T-helper 22 cell (primary cell): Measurements from ENCODE around the gene CCAR1.
"Not testable (repeated sequence)": the region's sequence is repeated elsewhere in the genome, so short reads cannot be mapped to it uniquely, and the experiment has no call there.

ENCODE experiments used
- DNase-seq: peaks from one replicate; pipeline ENCODE4 v3.0.0-alpha.2; 2020; ENCODE audit warnings: low read depth

The CCAR1 gene, protein sequence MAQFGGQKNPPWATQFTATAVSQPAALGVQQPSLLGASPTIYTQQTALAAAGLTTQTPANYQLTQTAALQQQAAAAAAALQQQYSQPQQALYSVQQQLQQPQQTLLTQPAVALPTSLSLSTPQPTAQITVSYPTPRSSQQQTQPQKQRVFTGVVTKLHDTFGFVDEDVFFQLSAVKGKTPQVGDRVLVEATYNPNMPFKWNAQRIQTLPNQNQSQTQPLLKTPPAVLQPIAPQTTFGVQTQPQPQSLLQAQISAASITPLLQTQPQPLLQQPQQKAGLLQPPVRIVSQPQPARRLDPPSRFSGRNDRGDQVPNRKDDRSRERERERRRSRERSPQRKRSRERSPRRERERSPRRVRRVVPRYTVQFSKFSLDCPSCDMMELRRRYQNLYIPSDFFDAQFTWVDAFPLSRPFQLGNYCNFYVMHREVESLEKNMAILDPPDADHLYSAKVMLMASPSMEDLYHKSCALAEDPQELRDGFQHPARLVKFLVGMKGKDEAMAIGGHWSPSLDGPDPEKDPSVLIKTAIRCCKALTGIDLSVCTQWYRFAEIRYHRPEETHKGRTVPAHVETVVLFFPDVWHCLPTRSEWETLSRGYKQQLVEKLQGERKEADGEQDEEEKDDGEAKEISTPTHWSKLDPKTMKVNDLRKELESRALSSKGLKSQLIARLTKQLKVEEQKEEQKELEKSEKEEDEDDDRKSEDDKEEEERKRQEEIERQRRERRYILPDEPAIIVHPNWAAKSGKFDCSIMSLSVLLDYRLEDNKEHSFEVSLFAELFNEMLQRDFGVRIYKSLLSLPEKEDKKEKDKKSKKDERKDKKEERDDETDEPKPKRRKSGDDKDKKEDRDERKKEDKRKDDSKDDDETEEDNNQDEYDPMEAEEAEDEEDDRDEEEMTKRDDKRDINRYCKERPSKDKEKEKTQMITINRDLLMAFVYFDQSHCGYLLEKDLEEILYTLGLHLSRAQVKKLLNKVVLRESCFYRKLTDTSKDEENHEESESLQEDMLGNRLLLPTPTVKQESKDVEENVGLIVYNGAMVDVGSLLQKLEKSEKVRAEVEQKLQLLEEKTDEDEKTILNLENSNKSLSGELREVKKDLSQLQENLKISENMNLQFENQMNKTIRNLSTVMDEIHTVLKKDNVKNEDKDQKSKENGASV

GRCh38 chr10:68720793-68721672 lies at the start of gene CCAR1:
Gene CCAR1, plus strand, starts transcription at chr10:68721239. Its CDS starts 1,266 bp downstream, at chr10:68722505.
- peak; percentile 92 for DNase-seq

DNA sequence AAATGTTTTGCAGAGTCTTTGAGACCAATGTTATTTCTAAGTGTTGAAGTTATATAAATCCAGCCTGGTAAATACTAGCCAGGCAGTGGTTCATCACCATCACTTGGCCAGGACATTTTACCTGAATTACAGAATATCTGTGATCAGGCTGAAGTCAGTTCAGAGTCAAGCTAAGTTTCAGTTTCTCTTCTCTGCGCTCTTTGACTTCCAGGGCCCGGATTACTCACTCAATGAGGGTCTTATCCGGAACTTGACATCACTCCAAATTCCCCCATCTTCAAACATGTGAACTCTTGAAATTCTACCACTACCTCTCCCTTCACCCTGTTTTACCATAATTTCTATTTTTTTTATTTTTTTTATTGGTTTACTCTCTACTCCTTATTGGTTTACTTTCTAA lies 36.6 kb upstream of the CCAR1 start:
- DNase-seq = no peak

DNA sequence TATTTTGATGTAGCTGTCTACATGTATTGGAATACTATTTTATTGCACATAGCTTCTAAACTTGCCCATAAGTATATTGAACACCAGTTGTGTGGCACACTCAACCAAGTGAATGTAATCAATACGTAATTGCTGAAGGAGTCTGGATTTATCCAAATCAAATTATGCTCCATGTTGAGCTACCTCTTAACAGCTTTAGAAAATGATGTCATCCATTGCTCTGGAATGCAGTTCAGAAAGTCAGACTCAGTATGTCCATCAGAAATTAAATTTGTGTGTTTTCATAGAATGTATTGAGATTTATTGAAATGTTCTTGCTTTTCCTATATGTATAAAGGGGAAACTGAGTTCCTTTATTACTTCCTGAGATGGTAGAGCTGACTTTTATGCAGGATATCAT lies 25.0 kb upstream of the CCAR1 start:
- DNase-seq = no peak

DNA sequence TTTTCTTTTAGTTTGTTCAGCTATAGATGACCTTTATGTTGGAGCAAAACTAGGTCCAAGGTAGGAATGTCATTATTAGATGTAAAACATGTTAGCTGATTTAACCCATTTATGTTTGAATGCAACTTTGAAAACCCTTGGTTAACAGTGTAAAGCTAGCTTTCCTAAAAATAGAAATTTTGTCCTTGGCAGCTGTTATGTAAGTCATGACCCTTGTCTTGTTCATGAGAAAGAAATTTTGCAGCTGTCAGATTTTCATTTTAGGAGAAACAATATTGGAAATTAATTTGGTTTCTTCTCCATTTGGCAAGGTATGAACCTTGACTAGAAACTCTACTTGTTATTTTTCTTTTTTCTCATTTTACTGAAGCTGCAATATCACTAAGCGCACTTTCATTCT lies 23.9 kb upstream of the CCAR1 start:
- no peak for DNase-seq

- no peak for DNase-seq
These were observed 20.8 kb upstream of the CCAR1 start for GRCh38 chr10:68700197-68700596.

- no peak for DNase-seq
These were observed 15.5 kb upstream of the CCAR1 start for GRCh38 chr10:68705548-68705947.

- not testable (repeated sequence) for DNase-seq
These were observed 12.1 kb upstream of the CCAR1 start for GRCh38 chr10:68708987-68709386.

DNA sequence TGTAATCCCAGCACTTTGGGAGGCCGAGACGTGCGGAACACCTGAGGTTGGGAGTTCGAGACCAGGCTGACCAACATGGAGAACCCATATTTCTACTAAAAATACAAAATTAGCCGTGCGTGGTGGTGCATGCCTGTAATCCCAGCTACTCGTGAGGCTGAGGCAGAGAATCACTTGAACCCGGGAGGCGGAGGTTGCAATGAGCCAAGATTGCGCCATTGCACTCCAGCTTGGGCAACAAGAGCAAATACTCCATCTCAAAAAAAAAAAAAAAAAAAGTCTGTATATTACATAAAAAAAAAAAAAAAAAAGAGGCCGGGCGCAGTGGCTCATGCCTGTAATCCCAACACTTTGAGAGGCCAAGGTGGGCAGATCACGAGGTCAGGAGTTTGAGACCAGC lies 8.0 kb upstream of the CCAR1 start:
- DNase-seq = not testable (repeated sequence)

DNA sequence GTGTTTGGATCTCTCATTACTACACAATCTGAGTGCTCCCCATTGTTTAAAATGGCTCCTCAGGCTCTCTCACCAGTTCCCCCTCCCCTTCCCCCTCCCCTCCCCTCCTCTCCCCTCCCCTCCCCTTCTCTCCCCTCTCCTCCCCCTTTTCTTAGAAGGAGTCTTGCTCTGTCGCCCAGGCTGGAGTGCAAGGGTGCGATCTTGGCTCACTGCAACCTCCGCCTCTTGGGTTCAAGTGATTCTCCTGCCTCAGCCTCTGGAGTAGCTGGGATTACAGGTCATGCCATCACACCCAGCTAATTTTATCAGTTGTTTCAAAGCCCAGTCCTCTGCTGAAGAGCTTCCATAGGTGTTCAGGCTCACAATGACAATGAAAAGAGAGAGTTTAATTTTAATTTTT lies 3.6 kb upstream of the CCAR1 start:
- DNase-seq = no peak

GRCh38 chr10:68721673-68722335 lies 765 bp downstream of the CCAR1 start:
- no peak for DNase-seq

DNA sequence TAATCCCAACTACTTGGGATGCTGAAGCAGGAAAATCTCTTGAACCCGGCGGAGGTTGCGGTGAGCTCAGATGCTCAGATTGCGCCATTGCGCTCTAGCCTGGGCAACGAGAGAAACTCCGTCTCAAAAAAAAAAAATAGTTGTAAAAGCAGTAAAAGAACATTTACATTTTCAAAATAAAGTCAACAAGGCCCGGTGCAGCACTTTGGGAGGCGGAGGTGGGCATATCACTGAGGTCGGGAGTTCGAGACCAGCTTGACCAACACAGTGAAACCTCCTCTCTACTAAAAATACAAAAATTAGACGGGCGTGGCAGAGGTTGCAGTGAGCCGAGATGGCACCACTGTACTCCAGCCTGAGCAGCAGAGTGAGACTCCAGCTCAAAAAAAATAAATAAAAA lies 4.0 kb downstream of the CCAR1 start:
- DNase-seq = no peak

GRCh38 chr10:68727146-68727545 lies 6.1 kb downstream of the CCAR1 start:
- no peak for DNase-seq

GRCh38 chr10:68732651-68733050 lies 11.6 kb downstream of the CCAR1 start:
- no peak for DNase-seq

DNA sequence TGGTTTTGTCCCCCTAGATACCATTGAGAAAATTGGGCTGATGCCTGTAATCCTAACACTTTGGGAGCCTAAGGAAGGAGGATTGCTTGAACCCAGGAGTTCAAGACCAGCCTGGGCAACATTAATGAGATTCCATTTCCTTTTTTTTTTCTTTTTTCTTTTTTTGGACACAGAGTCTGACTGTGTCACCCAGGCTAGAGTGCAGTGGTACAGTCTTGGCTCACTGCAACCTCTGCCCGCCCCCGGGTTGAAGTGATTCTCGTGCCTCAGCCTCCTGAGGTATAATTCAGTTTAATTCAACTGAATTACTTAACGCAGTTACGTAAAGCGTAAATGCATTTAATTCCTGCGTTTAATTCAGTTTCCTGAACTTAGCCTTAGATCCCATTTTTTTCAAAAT lies 13.3 kb downstream of the CCAR1 start:
- DNase-seq = no peak

- no peak for DNase-seq
These were observed 14.1 kb downstream of the CCAR1 start for GRCh38 chr10:68735119-68735518.

GRCh38 chr10:68735739-68736138 lies 14.7 kb downstream of the CCAR1 start:
- not testable (repeated sequence) for DNase-seq

DNA sequence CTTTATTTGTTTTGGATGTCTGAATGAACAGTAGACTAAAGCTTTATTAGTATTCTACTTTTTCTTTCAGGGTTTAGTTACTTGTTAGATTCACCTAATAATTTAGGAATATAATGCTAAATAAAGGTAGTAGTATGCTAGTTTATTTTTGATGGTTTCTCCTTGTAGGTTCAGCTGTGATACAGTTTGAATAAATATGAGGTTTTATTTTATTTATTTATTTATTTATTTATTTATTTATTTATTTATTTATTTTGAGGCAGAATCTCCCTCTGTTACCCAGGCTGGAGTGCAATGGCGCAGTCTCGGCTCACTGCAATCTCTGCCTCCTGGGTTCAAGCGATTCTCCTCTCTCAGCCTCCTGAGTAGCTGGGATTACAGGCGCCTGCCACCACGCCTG lies 19.6 kb downstream of the CCAR1 start:
- DNase-seq = not testable (repeated sequence)

DNA sequence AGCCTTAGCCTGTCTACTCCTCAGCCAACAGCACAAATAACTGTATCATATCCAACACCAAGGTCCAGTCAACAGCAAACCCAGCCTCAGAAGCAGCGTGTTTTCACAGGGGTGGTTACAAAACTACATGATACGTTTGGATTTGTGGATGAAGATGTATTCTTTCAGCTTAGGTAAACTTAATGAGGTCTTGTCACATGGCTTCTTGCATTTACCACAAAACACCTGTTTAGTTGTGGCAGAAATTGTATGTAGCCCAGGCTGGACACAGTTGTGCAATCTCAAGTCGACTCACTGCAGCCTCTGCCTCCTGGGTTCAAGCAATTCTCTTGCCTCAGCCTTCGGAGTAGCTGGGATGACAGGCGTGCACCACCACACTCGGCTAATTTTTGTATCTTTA lies 21.4 kb downstream of the CCAR1 start:
- no peak for DNase-seq

DNA sequence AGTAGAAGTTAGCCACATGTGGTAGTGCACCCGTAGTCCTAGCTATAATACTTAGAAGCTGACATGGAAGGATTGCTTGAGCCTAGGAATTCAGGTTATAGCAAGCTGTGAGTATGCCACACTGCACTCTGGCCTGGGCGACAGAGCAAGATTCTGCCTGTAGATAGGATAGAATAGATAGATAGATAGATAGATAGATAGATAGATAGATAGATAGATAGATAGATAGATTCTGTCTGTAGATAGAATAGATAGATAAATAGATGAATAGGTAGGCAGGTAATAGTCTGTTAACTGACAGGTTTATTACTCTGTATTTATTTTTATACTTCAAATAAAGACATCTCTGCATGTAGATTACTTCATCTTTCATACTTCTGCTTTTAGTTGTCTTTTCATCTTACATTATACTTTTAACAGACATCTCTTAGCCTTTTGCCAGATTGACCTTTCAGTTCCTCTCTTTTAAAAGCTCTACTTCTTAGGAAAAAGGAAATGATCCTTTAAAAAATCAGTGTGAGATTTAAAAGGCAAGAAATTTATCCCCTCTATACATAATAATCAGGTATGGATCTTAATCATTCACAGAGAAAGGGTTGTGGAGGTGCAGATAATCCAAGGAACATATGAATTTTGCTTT lies 31.8 kb downstream of the CCAR1 start:
- DNase-seq = no peak

- no peak for DNase-seq
These were observed 35.2 kb downstream of the CCAR1 start for GRCh38 chr10:68756246-68756645.

- no peak for DNase-seq
These were observed 35.7 kb downstream of the CCAR1 start for GRCh38 chr10:68756766-68757165.
